Regular cardiac myocyte (primary cell): ENCODE data around the gene RHCE. TPM values are rescaled to one million over a fixed set of nuclear protein-coding genes. Genes with fewer than 3 reads are reported as not detected.

Source experiments
- total RNA-seq: library from RNA; depleted of rRNA; stranded (reverse); fragments of >200 nt; gene quantifications from 2 replicates; pipeline ENCODE4 v1.2.3, GENCODE V29; 2014

RHCE gene
- total RNA-seq, result 1.2 and 1.7 TPM in 2 replicates

DNA sequence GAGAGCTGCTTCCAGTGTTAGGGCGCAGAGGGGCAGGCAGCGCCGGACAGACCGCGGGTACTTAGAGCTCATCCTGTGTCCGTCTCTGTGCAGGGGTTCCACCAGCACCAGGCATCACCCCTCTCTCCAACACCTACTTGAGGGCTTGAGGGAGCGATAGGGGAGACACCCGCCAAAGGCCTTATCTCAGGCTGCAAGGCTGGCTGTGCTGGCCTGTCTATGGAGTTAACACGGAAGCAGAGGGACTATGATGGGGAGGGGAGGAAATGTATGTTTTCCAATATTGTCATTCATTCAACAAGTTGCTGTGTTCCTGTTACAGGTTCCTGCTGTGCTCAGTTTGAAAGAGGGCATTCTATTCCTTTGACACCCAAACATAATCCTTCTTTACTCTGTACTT is at the start of gene RHCE:
Gene RHCE (minus strand): TSS at position 111 of the 400 bp plus-strand sequence. CDS start 39 bp downstream, at position 72.

GRCh38 chr1:25430073-25430966 is 9.7 kb upstream of the RHCE start, which contains the start of gene MACO1:
Gene MACO1, plus strand, starts transcription at chr1:25430897. Its CDS starts 202 bp downstream, at chr1:25431099.

DNA sequence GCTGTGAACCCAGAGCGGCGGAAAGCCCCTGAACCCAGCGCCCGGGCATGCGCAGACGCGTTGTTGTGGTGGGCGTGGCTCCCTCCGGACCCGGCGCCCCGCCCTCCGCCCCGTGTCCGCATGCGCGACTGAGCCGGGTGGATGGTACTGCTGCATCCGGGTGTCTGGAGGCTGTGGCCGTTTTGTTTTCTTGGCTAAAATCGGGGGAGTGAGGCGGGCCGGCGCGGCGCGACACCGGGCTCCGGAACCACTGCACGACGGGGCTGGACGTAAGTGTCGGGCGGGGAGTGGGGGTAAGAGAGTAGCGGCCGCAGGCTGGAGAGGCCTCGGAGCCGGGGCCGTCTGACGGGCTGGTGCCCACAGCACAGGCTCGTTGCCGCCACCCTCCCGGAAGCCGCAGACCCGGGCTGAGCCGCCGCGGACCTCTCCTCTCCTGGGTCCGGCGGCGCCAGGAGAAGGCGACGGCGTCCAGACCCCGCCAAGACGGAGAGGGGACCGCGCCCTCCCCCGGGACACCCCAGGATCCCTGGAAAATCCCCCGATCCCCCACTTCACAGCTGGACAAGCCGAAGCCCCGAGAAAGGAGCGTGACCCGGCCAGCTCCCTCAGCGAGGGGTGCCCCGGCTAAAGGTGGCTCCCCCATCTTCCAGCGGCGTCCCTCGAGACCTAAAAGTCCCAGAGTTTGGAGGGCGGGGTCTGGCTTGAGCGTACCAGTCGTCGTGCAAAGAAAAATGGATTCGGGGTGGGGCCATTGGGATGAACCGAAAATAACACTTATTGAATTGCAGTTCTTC is 82.2 kb downstream of the RHCE start, which contains the start of gene TMEM50A:
Gene TMEM50A (plus strand): TSS at position 147 of the 794 bp plus-strand sequence. CDS start 2,153 bp downstream, outside the sequence.

Other genes with a start within 250 kb of the RHCE start
- gene SYF2, start 188.3 kb downstream of the RHCE start, total RNA-seq, result 32.4 and 52.1 TPM in 2 replicates
- 101 and 162 TPM in 2 replicates for gene RSRP1, start 173.4 kb downstream of the RHCE start, total RNA-seq
- gene RHD, start 148.3 kb downstream of the RHCE start, total RNA-seq, result under 0.01 TPM in 1 of 2 replicates, not detected in the other
- 172 and 197 TPM in 2 replicates for gene TMEM50A, start 82.5 kb downstream of the RHCE start, total RNA-seq
- 15.0 and 17.5 TPM in 2 replicates for gene MACO1, start 10.1 kb upstream of the RHCE start, total RNA-seq
- gene LDLRAP1, start 122.8 kb upstream of the RHCE start, total RNA-seq, result 21.1 and 21.7 TPM in 2 replicates
- 0.38 and 6.5 TPM in 2 replicates for gene MAN1C1, start 196.0 kb upstream of the RHCE start, total RNA-seq